Caco-2 (cell line): ENCODE data around the gene ZNF407. TPM values are rescaled to one million over a fixed set of nuclear protein-coding genes. Genes with fewer than 3 reads are reported as not detected.
"Not testable (repeated sequence)": the region's sequence is repeated elsewhere in the genome, so short reads cannot be mapped to it uniquely, and the experiment has no call there.

Experiments
- BruUV-seq: library from RNA; stranded (reverse); fragments of 400-500 nt; replicated peaks from 2 replicates; lab custom pipeline; 2021; lab: Mats Ljungman, UMichigan
- CTCF ChIA-PET: fragments of 300-600 bp; sonication (Branson Sonifier 250); formaldehyde crosslinking; loops from one replicate; lab custom pipeline; 2022; ENCODE audit warnings: antibody characterized with exemption; lab: Charles Lee
- POLR2A ChIA-PET: fragments of 300-600 bp; sonication (Branson Sonifier 250); formaldehyde crosslinking; loops from one replicate; lab custom pipeline; 2022; ENCODE audit warnings: antibody characterized with exemption; lab: Charles Lee
- DNase-seq, 2 experiments: peaks; one replicate each; pipeline versions ENCODE4 v3.0.0 to v3.0.0-alpha.2; 2020 to 2022
- H3K27me3 ChIP-seq: replicated peaks from 2 replicates; pipeline ENCODE4 v1.6.0; 2011; ENCODE audit warnings: low read length; ENCODE audit not compliant: control insufficient read depth, insufficient read depth
- H3K36me3 ChIP-seq: 2 replicates; pipeline ENCODE4 v1.5.1; 2011; ENCODE audit warnings: low read length; ENCODE audit not compliant: control insufficient read depth, insufficient read depth
- H3K4me1 ChIP-seq: fragments of 250-450 bp; sonication (Bioruptor Pico); 2 replicates; pipeline ENCODE4 v1.5.1; 2020; ENCODE audit warnings: mild to moderate bottlenecking
- H3K4me3 ChIP-seq: 2 replicates; pipeline ENCODE4 v1.5.1; 2011; ENCODE audit warnings: low read depth, mild to moderate bottlenecking, control low read depth, low read length
- H3K9me3 ChIP-seq: fragments of 250-450 bp; sonication (Bioruptor Pico); 2 replicates; pipeline ENCODE4 v1.5.1; 2020; ENCODE audit warnings: mild to moderate bottlenecking, moderate library complexity
- H3K27ac Mint-ChIP-seq: one replicate; pipeline ENCODE4 v1.8.0; 2022; ENCODE audit warnings: mixed read lengths; ENCODE audit not compliant: unreplicated experiment
- H3K27me3 Mint-ChIP-seq: one replicate; pipeline ENCODE4 v1.8.0; 2022; ENCODE audit warnings: mixed read lengths; ENCODE audit not compliant: insufficient read depth, unreplicated experiment
- H3K36me3 Mint-ChIP-seq: one replicate; pipeline ENCODE4 v1.8.0; 2022; ENCODE audit warnings: mild to moderate bottlenecking, mixed read lengths; ENCODE audit not compliant: insufficient read depth, unreplicated experiment
- H3K4me1 Mint-ChIP-seq: one replicate; pipeline ENCODE4 v1.8.0; 2022; ENCODE audit warnings: low read depth, mixed read lengths; ENCODE audit not compliant: unreplicated experiment
- H3K4me3 Mint-ChIP-seq: one replicate; pipeline ENCODE4 v1.8.0; 2022; ENCODE audit warnings: mild to moderate bottlenecking, moderate library complexity, mixed read lengths; ENCODE audit not compliant: unreplicated experiment
- H3K9me3 Mint-ChIP-seq: one replicate; pipeline ENCODE4 v1.8.0; 2022; ENCODE audit warnings: mixed read lengths; ENCODE audit not compliant: unreplicated experiment
- intact Hi-C: fragments of 100-400 bp; cut with micrococcal nuclease; formaldehyde crosslinking; loops from one replicate; pipeline ENCODE4 v1.10.0; 2022; ENCODE audit not compliant: unreplicated experiment
- total RNA-seq: library from RNA; stranded (reverse); gene quantifications from 2 replicates; pipeline ENCODE4 v1.2.3, GENCODE V29; 2022
- TF ChIP-seq, protein P1 (sequence below), 2 experiments: fragments of 200-600 bp in 1 of 2; IDR thresholded peaks; 1 replicate in 1 of 2; 2 replicates in 1 of 2; pipeline versions ENCODE4 v1.5.1 to v1.8.0; 2011 to 2022; ENCODE audit warnings: antibody characterized with exemption in 1 of 2, control low read depth in 1 of 2, inconsistent platforms in 1 of 2, low read depth in 1 of 2, low read length in 1 of 2, mild to moderate bottlenecking in 1 of 2, moderate library complexity in 1 of 2; ENCODE audit not compliant: insufficient read depth in 1 of 2, severe bottlenecking in 1 of 2, unreplicated experiment in 1 of 2

The ZNF407 gene
- total RNA-seq, 1 experiment from 2014 or later = 4.7 TPM

DNA sequence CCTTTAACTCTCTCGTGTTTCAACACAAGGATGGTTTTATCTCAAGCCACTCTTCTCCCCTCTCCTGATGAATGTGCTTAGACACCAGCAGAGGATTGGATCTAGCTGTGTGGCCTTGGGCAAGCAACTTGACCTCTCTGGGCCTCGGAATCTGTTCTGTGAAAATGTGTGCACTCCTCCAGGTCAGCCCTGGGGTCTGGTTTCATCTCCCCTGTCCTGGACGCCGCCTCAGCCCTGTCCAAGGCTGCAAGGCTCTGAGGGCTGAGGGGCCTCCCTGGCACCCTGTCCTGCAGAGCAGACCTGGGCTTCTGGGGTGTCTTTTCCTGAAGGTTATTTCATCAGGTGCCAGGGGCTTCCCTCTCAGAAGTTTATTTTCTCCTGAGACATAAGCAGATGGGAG is 34.9 kb upstream of the ZNF407 start:
- Histone ChIP-seq H3K4me1 (0 out of 2 replicates have a peak, but pooled peaks cover 9% of the 10 kb centered on the region), H3K36me3 (no peaks in the 10 kb centered on the region), H3K27me3 (no peaks in the 10 kb centered on the region), H3K4me3 (no peak overlapping the region), H3K9me3 (no peaks in the 10 kb centered on the region)
- CTCF ChIA-PET = no interaction called here
- no peak overlapping the region for H3K27ac Mint-ChIP-seq
- no peaks in the 10 kb centered on the region for H3K9me3 Mint-ChIP-seq
- DNase-seq = no peak
- no peaks in the 10 kb centered on the region for H3K36me3 Mint-ChIP-seq
- H3K27me3 Mint-ChIP-seq = no peaks in the 10 kb centered on the region
- BruUV-seq = no TSS peak
- H3K4me1 Mint-ChIP-seq = peaks cover 9% of the 10 kb centered on the region
- H3K4me3 Mint-ChIP-seq = no peak overlapping the region
- TF ChIP-seq, protein P1, sequence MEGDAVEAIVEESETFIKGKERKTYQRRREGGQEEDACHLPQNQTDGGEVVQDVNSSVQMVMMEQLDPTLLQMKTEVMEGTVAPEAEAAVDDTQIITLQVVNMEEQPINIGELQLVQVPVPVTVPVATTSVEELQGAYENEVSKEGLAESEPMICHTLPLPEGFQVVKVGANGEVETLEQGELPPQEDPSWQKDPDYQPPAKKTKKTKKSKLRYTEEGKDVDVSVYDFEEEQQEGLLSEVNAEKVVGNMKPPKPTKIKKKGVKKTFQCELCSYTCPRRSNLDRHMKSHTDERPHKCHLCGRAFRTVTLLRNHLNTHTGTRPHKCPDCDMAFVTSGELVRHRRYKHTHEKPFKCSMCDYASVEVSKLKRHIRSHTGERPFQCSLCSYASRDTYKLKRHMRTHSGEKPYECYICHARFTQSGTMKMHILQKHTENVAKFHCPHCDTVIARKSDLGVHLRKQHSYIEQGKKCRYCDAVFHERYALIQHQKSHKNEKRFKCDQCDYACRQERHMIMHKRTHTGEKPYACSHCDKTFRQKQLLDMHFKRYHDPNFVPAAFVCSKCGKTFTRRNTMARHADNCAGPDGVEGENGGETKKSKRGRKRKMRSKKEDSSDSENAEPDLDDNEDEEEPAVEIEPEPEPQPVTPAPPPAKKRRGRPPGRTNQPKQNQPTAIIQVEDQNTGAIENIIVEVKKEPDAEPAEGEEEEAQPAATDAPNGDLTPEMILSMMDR (IDR thresholded peaks at IDR 0.05; ENCODE audit: insufficient read depth in 1 of 2, low read depth in 1 of 2, low read length in 1 of 2, severe bottlenecking in 1 of 2, unreplicated experiment in 1 of 2) = no peak
- POLR2A ChIA-PET = no interaction called here
- intact Hi-C loops = no loop called here

- Mint-ChIP-seq H3K36me3 (peaks cover 4% of the 10 kb centered on the region), H3K27me3 (peaks cover 3% of the 10 kb centered on the region), H3K9me3 (peaks cover 9% of the 10 kb centered on the region), H3K4me1 (peaks cover 9% of the 10 kb centered on the region), H3K4me3 (no peak overlapping the region), H3K27ac (no peak overlapping the region)
- ChIA-PET POLR2A (no interaction called here), CTCF (no interaction called here)
- no peak for DNase-seq
- Histone ChIP-seq H3K9me3 (no peaks in the 10 kb centered on the region), H3K4me1 (0 out of 2 replicates have a peak, but pooled peaks cover 9% of the 10 kb centered on the region), H3K36me3 (no peaks in the 10 kb centered on the region), H3K27me3 (no peaks in the 10 kb centered on the region), H3K4me3 (no peak overlapping the region)
- no TSS peak for BruUV-seq
- intact Hi-C loops = no loop called here
- TF ChIP-seq, protein P1 (IDR thresholded peaks at IDR 0.05; ENCODE audit: insufficient read depth in 1 of 2, low read depth in 1 of 2, low read length in 1 of 2, severe bottlenecking in 1 of 2, unreplicated experiment in 1 of 2) = no peak
Measured at GRCh38 chr18:74563999-74564398, 33.7 kb upstream of the ZNF407 start.

DNA sequence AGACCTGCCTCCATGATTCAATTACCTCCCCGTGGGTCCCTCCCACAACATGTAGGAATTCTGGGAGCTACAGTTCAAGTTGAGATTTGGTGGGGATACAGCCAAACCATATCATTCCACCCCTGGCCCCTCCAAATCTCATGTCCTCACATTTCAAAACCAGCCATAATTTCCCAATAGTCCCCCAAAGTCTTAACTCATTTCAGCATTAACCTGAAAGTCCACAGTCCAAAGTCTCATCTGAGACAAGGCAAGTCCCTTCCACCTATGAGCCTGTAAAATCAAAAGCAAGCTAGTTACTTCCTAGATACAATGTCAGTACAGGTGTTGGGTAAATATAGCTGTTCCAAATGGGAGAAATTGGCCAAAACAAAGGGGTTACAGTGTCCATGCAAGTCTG is 32.5 kb upstream of the ZNF407 start:
- H3K4me3 Mint-ChIP-seq, H3K4me1 Mint-ChIP-seq, H3K9me3 ChIP-seq, H3K36me3 Mint-ChIP-seq, intact Hi-C loops, H3K27me3 ChIP-seq, DNase-seq, H3K27me3 Mint-ChIP-seq, BruUV-seq, CTCF ChIA-PET, H3K36me3 ChIP-seq, H3K4me3 ChIP-seq, POLR2A ChIA-PET, H3K4me1 ChIP-seq, H3K27ac Mint-ChIP-seq: not testable (repeated sequence)
- H3K9me3 Mint-ChIP-seq = peaks cover 15% of the 10 kb centered on the region

DNA sequence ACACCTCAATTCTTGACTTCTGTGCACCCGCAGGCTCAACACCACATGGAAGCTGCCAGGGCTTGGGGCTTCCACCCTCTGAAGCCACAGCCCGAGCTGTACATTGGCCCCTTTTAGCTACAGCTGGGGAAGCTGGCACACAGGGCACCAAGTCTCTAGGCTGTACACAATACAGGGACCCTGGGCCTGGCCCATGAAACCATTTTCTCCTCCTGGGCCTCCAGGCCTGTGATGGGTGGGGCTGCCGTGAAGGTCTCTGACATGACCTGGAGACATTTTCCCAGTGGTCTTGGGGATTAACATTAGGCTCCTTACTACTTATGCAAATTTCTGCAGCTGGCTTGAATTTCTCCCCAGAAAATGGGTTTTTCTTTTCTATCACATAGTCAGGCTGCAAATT is 31.7 kb upstream of the ZNF407 start:
- BruUV-seq, intact Hi-C loops: not testable (repeated sequence)

More for the DNA sequence above, 31.7 kb upstream of the ZNF407 start:
- H3K4me1 ChIP-seq, CTCF ChIA-PET, H3K27ac Mint-ChIP-seq, H3K4me3 Mint-ChIP-seq, H3K36me3 Mint-ChIP-seq, DNase-seq, H3K27me3 Mint-ChIP-seq, H3K27me3 ChIP-seq, POLR2A ChIA-PET, H3K9me3 ChIP-seq, H3K36me3 ChIP-seq, H3K4me3 ChIP-seq, H3K4me1 Mint-ChIP-seq: not testable (repeated sequence)
- peaks cover 23% of the 10 kb centered on the region for H3K9me3 Mint-ChIP-seq
